ENCODE results near the gene HLA-DRA.

HLA-DRA gene

DNA sequence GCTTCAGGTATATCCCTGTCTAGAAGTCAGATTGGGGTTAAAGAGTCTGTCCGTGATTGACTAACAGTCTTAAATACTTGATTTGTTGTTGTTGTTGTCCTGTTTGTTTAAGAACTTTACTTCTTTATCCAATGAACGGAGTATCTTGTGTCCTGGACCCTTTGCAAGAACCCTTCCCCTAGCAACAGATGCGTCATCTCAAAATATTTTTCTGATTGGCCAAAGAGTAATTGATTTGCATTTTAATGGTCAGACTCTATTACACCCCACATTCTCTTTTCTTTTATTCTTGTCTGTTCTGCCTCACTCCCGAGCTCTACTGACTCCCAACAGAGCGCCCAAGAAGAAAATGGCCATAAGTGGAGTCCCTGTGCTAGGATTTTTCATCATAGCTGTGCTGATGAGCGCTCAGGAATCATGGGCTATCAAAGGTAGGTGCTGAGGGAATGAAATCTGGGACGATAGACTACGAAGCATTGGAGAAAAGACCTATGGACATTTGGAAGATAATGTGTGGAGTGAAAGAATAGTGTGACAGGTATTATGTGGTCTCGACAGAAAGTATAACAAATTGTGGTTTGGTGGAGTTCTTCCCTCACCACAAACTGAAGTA lies at the start of gene HLA-DRA:
TSS of gene HLA-DRA (plus strand) at position 286 of the 613 bp plus-strand sequence. CDS start at position 350, 64 bp downstream.
- DNase-seq, result peak; percentile 83

DNA sequence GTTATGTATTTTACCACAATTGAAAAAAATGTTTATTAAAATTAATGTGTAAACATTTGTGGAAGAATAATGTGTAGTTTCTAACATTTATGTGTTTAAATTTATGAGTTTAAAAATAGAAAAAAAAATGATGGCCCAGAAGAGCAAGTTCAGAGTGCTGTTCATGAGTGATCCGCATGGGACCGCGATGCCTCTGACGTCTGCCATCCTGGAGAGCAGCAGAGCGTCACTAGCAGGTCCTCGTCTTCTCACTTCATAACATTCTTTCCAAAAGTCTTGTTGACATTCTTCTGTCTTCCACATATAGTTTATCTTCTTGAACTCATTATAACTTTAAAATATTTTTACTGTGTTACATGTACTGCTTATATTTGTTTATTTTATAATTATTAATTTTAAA lies 48.2 kb upstream of the HLA-DRA start:
- DNase-seq, result no peak

DNA sequence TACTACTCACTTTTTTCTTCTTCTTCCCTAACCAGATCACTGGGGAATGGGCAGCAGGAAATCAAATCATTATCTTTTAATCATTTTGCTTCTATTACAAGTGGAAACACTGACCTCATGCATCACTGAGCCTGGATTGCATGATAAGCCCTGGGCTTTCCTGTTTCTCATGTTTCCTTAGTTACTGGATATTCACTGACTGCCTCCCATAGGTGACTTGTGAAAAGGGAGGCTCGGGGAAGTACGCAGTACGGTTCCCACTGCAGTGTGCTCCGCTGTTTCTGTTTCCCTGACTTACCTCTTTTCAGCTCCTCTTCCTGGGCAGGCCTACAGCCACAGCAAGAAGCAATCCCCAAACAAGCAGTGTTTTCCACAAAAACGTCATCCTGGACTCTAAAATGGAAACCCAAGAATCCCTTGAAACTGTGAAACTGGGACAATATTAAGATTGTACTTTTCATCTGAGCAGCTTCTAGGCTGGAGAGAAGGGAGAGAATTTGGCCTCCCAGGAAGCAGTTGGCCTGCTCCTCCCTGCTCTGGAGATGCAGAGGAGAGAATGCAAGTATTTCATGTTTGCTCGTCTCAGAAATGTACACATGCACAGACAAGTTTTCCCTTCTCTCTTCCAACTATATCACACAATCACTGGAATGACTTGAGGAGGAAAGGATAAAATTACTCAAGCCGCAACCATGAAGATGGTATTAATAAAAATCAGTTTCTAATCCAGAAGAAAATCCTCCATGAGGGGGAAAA lies 45.8 kb upstream of the HLA-DRA start:
- DNase-seq, result peak; percentile 5

DNA sequence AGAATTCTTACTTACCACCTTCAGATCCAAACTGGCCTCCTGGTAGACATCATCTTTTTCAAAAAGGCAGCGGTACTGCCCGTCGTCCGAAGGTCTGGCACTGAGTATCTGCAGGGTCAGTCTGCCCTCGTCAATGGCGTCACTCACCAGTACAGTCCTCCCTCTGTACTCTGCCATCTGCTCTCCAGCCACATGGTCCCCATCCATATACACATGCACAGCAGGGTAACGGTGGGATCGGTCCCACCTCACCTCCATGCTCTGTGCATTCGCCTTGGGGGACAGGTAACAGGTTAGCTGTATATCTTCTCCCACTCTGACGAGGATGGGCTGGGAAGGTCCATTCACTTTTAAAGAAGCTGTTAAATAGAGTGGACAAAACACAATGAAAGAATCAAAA lies 43.7 kb upstream of the HLA-DRA start:
- no peak for DNase-seq

DNA sequence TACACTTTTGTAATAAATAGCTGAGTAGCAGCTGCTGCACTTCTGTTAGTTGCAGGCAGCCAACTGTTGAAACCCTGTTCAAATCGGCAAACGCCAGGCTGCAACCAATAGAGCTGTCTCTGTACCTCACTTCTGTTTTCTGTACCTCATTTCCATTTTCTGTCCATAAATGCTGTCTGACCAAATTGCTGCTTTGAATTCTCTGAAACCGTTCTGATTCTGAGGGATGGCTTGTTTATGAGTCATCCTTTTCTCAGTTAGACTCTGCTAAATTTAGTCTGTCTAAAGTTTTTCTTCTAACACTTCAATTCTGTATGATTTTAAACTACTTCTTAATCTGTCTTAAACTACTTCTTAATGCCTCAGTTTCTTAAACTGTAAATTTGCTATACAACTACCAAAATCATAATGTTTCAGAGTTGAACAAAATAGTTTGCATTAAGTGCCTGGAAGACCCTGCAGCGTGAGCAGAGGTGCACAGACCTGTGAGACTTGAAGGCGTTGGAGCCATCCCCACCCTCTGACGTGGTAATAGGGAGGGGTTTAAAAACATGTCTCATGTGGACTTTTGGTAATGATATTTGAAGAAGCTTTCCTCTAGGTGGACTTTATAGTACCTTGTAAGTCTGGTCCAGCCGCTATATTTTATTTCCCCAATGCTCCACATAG lies 42.3 kb upstream of the HLA-DRA start:
- no peak for DNase-seq

DNA sequence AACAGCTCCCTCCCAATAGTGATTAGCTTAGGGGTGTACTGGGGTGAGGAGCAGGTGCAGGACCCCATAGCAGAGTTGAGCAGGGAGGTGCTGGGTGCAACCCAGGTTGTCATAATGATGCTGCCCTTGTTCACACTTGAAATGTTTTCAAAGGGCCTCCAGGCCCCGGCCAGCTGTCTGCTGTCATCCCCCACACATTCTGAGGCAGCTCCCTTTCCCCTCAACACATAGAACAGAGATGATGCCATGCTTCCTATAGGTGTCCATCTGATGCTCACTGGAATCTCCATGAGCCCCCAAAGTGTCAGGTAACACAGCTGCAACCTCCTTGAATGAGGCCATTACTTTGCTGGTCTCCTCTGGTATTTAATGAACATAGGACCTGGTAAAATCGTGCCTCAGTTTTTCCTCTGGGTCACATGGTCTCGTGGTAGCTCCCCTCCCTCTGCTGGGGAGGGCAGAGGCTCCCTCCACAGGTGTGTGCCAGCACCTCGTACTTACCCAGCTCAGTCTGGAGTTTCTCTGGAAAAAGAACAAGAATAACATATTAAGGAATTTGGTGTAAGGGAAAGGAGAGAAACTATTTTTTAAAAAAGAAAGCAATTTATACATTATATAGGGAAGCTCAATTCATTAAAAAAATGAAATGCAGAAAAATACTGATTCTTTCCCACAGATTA lies 38.3 kb upstream of the HLA-DRA start:
- no peak for DNase-seq

DNA sequence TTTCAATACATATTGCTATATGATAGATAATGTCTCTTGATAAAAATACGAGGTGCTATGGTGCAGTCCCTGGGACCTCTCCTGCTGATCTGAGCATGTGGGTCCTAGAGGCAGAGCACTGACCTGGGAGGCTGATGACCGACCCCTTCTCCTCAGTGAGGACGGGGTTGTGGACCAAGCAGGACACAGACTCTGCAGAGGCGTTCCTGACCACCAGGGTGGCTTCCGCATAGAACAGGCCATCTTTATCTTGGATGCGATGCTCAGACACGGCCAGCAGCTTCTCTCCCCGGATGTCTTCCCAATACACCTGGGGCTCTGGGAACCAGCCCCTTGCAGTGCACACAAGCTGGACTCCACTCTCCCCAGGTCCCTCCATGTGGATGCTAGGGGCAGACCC lies 36.9 kb upstream of the HLA-DRA start:
- no peak for DNase-seq

DNA sequence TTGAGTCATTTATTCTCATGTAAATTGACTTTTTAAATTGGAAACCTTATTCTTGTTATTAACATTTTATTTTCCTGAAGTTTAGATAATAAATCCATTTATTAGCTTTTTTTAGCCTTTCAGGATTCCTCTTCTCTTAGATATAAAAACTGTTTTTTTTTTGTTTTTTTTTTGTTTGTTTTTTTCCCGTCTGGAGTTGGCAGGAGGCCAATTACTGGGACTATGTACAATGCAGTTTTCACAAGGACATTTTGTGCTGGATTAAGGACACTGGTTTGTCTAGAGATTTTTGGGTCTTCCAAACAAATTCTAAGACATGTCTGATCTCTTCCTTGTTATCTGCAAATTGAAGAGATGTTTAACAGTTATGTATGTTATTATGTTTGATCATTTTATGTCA lies 34.0 kb upstream of the HLA-DRA start:
- DNase-seq, result no peak

DNA sequence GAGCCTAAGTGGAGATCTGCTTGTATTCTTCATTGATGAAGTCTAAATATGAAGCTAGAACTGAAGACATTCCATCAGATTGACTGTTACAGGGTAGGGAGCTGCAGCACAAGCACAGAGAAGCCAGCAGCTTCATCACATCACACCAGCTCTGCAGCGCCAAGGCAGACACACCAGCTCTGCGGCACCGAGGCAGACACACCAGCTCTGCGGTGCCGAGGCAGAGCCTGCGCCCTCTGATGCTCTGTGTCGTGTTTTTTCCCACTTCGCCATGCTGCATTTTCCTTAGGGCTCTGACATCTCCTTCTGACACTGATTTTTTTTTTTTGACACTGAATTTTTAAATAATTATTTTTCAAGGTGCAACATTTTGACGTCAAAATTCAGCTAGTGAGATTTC lies 33.5 kb upstream of the HLA-DRA start:
- DNase-seq, result no peak

DNA sequence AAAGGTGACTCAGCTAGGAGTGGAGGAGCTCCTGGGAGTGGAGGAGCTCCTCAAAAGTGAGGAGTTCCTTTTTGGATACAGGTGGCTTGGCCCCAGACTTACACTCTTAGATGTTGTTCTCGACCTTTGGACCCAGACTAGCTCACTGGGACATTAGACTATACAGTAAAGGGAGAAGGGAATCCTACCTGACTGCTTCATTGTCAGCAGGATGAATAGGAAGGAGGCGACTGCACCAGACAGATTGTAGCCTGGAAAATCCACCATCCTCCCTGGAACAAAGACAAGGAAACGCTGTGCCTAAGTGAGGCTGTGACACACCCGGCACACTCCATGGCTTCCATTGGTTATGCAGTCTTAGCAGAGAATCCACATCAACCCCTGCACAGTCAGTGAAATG lies 32.8 kb upstream of the HLA-DRA start, which contains the start of gene BTNL2:
TSS of gene BTNL2 (minus strand) at position 325 of the 400 bp plus-strand sequence. CDS start at position 267, 58 bp downstream.
- no peak for DNase-seq

DNA sequence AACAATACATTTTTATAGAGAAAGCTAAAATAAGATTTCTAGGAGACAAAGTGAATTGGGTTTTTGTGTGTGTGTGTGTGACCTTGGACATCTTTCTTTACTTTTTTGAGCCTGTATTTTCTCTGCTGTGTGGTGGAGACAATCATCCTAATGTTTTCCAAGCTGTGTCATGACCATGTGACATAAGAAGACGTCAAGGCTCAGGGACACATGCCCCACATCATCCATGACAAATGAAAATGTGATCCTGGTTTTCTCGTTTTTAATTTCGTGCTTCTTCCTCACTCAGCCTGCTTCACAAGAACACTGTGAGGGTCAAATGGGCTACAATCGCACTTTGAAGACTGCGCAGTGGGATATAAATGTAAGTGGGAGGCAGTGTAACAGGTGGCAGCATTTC lies 28.8 kb upstream of the HLA-DRA start:
- no peak for DNase-seq

DNA sequence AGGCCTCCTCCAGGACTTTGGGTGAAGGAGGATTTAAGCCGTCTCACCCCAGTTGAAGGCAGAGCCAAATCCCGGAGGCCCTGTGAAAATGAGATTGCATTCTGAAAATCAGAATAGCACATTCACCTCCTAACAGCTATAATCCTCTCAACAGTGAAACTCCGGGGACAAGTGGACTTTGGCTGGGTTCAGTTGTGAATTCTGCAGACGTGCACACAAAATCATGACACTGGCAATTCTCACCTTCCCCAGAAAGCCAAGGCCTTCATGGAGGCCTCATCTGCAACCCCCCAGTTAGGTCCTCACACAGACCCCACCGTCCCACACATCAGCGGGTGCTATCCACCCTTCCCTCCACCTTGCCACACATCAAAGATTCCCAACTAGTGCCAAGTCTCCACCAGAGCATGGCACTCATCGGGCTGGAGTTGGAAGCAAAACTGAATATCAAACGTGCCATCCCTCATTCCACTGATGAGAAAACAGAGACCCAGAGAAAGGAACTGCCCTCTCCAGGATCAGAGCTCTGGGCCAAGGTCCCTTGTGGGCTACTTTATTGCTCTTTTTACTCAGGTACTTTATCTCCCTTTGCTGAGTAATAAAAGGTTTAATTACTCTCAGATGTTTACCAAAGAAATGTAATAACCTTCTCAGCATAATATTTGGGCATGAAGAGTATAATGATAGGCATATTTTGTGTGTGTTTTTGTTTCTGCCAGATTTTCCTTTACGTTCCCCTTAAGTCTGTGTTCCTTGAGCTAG lies 27.9 kb upstream of the HLA-DRA start:
- no peak for DNase-seq

DNA sequence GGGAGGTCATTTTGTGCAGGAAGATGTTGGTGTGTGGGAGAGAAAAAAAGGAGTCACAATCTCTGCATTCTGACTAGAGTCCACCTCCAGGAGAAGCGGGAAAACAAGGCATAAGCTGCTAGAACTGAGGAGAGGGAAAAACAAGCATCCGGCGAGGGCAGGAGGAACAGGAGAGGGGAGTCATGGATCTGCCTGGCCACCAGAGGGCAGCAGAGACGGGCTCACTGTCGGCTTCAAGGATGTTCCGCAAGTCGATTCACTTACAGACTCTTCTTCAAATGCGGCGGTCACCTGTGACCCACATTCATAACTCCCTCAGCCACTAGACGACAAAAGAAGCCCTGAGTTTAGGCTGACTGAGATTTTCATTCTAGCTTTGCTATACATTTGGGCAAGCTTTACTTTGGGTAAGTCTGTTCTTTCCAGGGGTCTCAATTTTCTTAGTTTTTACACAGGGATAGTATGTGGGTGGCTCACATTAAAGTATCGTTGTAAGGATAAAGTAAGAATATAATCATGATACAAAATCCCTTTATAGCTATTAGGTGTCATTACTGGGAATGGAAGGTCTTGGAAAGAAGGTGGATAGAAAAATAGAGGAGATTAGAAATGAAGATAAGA lies 26.1 kb upstream of the HLA-DRA start:
- peak; percentile 68 for DNase-seq

DNA sequence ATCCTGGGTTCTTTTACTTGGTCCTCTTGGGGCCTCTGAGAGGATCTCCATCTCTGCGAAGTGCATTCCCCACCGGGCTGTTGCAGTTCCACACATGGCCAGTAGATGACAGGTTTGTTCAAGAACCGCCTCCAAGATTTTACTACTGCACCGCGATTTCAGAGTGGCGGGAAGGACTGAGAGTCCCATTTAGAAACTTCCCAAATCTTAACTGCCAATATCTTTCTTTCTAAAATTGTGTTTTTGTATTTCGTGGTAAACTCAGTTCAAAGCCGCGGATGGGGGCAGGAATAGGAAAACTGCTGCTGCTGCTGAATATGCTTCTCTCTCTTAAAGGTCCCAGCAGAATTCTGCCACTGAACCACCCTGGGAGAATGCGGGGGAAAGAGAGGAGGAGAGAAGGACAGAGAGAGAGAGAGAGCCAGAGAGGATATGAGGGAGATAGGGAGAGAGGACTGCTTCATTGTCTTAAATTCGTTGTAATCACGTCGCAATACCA lies 24.1 kb upstream of the HLA-DRA start:
- peak; percentile 73 for DNase-seq

DNA sequence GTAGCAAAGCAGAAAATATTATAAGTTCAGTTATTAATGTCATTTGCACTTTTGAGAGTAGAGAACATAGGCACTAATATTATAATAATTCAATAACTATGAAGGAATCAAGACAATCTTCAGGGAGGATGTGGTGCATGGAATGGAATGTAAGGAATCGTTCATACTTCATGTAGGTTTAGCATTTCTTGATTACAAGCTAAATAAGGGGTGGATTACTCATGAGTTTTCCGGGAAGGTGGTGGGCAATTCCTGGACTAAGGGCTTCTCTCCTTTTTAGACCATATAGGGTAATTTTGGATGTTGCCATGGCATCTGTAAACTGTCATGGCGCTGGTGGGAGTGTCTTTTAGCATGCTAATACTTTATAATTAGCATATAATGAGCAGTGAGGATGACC lies 23.7 kb upstream of the HLA-DRA start:
- DNase-seq, result no peak

DNA sequence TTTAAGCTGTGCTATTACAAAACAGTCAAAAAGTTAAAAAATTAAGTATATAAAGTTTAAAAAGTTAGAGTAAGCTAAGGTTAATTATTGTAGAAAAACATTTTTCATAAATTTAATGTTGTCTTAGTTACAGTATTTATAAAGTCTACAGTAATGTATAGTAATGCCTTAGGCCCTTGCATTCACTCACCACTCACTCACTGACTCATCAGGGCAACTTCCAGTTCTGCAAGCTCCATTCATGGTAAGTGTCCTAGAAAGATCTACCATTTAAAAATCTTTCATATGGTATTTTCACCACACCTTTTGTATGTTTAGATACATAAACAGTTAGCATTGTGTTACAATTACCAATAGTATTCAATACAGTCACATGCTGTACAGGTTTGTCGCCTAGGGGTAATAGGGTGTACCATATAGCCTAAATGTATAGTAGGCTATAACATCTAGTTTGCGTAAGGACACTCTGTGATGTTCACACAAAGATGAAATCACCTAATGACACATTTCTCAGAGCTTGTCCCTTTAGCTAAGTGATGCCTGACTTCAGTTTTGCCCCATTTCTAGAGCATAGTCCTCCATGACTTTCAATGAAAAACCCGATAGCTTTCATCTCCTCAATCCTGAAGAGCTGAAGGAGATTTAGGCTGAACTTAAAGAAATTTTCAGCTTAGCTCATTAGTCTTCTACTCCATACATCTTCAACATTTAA lies 14.9 kb upstream of the HLA-DRA start:
- DNase-seq, result no peak

DNA sequence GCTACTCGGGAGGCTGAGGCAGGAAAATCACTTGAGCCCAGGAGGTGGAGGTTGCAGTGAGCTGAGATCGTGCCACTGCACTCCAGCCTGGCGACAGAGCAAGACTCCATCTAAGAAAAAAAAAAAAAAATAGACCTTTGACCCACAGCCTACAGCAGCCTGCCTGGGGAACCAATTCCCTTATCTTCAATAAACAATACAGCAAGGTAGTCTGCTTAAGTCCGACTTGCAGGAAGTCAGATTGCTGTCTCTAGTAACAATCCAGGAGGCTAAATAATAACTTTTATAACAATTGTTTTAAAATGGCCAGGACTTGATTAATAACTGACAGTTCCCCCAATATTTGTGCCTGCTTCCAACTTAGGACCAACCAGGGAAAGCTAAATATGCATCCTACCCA lies 13.3 kb upstream of the HLA-DRA start:
- DNase-seq, result no peak

DNA sequence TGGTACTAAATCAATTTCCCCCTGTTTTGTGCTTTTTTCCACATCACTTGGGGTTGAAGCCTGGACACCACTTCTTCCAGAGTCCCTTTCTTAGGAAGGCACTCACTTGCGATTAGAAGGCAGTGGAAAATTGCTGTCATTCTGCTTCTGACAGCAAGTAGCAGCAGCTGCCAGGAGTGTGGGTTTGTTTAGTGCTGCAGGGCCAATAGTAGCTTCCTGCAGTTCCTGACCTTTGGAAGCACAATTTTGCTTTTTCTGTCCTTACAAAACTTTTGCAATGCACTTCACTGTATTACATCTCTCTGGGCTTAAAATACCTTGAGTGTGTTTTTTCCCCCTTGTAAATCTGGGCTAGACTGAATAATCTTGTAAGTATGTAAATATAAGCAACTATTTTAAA lies 12.5 kb upstream of the HLA-DRA start:
- no peak for DNase-seq

DNA sequence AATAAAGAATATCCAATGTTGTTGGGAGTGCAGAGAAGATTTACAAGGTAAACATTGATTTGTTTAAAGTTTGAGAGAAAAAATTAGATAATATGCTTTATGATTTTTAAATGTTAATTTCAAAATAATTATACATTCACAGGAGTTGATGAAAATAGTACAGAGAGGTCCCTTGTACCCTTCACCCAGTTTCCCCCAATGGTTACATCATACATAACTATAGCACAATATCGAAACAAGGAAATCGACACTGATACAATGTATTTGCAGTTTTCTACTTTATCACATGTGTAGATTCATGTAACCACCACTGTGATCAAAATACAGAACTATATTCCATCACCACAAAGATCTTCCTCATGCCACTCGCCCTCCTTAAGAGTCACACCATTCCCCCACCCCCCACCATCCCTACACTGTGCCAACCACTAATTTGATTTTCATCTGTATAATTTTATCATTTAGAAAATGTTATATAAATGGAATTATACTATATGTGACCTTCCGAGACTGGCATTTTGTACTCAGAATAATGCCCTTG lies 11.7 kb upstream of the HLA-DRA start:
- DNase-seq, result no peak

DNA sequence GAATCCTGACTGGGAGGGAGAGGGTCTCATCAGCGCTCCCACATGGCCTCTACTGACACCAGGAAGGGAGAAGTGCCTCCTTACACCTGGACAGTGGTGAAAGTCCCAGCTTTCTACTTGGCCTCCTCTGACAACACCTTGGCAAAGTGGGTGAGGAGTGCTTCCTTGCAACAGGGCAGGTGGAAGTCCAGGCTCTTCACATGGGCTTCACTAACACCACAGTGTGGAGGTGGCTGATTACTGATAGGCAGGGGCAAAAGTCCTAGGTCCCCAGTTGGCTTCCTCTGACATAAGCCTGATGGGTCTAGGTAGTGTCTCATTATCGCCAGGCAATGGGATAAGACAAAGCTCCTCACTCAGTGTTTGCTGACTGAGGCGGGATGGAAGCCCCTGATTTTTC lies 9.5 kb upstream of the HLA-DRA start:
- DNase-seq, result no peak

DNA sequence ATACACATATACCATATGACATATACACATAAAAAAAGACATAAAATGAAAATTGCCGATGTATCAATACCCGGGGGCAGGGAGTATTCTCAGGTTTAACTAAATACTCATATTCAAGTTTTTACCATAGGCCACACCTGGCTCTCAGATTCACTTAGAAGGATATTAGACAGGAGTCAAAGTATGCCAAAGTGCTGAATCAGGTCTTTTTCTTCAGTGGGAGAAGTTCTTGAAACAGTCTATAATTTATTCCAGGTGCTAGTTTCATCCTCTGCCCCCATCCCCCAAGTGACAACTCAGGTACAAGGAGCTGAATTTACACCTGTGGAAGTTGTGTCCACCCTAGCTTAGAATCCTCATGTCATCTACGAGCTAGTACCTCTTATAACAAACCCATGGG lies 8.5 kb upstream of the HLA-DRA start:
- DNase-seq, result no peak
